SK-N-SH treated with all-trans-retinoic acid at 6 μM for 48 hours (cell line): Measurements from ENCODE around the gene USP6NL.

Source experiments
- ARNTL ChIP-seq: fragments of 450-650 bp; formaldehyde crosslinking; IDR thresholded peaks from 2 replicates; pipeline ENCODE4 v1.5.0; 2020; ENCODE audit warnings: low read depth, mild to moderate bottlenecking, moderate library complexity, borderline replicate concordance
- CSDC2 ChIP-seq: fragments of 250-450 bp; sonication (Bioruptor Pico); IDR thresholded peaks from 2 replicates; pipeline ENCODE4 v1.5.0; 2020; ENCODE audit warnings: mild to moderate bottlenecking, moderate library complexity
- ISL1 ChIP-seq: fragments of 250-450 bp; sonication (Bioruptor Pico); IDR thresholded peaks from 2 replicates; pipeline ENCODE4 v2.1.2; 2022; ENCODE audit warnings: mild to moderate bottlenecking, moderate library complexity
- OSR1 ChIP-seq: fragments of 250-450 bp; sonication (Bioruptor Pico); IDR thresholded peaks from 2 replicates; pipeline ENCODE4 v1.8.0; 2022; ENCODE audit warnings: moderate library complexity, mild to moderate bottlenecking, inconsistent platforms
- PPARA ChIP-seq: fragments of 250-450 bp; sonication (Bioruptor Pico); IDR thresholded peaks from 2 replicates; pipeline ENCODE4 v1.5.0; 2020; ENCODE audit warnings: mild to moderate bottlenecking, borderline replicate concordance
- RARB ChIP-seq: fragments of 250-450 bp; sonication (Bioruptor Pico); IDR thresholded peaks from 2 replicates; pipeline ENCODE4 v1.8.0; 2021; ENCODE audit warnings: mild to moderate bottlenecking, moderate library complexity
- ZFP3 ChIP-seq: fragments of 250-450 bp; sonication (Bioruptor Pico); IDR thresholded peaks from 2 replicates; pipeline ENCODE4 v1.5.0; 2020; ENCODE audit warnings: mild to moderate bottlenecking, moderate library complexity
- ZFP30 ChIP-seq: fragments of 450-650 bp; formaldehyde crosslinking; IDR thresholded peaks from 2 replicates; pipeline ENCODE4 v1.5.0; 2022; ENCODE audit warnings: mild to moderate bottlenecking, moderate library complexity
- ZNF70 ChIP-seq: fragments of 450-650 bp; formaldehyde crosslinking; IDR thresholded peaks from 2 replicates; pipeline ENCODE4 v1.5.0; 2020; ENCODE audit warnings: mild to moderate bottlenecking, moderate library complexity
- ZNF8 ChIP-seq: fragments of 450-650 bp; formaldehyde crosslinking; IDR thresholded peaks from 2 replicates; pipeline ENCODE4 v1.5.0; 2020; ENCODE audit warnings: mild to moderate bottlenecking, moderate library complexity
- TF ChIP-seq, protein P1 (sequence below): fragments of 250-450 bp; sonication (Bioruptor Pico); IDR thresholded peaks from 2 replicates; pipeline ENCODE4 v1.5.1; 2020; ENCODE audit warnings: low read depth, mild to moderate bottlenecking, moderate library complexity

DNA sequence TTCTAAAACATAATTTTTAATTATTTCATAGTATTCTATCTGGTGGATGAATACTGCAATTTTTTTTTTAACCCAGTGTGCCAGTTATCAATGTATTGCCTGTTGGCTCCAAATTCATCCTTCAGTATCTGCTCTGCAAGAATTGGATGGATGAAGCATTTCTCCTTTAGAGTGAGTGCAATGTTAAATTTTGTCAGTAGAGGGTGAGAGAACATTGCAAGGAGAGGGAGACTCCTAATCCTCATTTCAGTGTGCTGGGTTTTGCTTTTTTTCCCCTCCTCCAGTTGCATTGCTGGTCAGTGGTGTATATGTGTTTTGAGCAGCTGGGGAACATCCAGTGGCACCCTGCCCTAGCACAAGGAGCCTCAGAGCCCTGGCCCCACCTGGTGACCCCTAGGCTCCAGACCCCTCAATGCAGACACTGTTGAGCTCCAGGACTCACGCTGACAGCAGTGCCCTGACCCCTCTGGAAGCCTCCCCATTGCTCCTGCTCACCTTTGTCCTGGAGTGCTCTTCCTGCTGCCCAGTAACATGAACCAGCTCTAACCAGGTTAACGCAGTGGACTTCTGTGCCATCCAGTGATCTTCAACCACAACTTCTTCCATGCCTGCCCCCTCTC is 199.4 kb downstream of the USP6NL start:
- no peak for TF ChIP-seq ISL1 (CRISPR knock-in tag)
- TF ChIP-seq ZNF70 (CRISPR knock-in tag): no peak
- no peak for TF ChIP-seq ZFP30 (CRISPR knock-in tag)
- TF ChIP-seq ZFP3 (CRISPR knock-in tag): no peak
- no peak for TF ChIP-seq RARB
- TF ChIP-seq ZNF8 (CRISPR knock-in tag): no peak
- TF ChIP-seq ARNTL (CRISPR knock-in tag): no peak
- TF ChIP-seq, protein P1, sequence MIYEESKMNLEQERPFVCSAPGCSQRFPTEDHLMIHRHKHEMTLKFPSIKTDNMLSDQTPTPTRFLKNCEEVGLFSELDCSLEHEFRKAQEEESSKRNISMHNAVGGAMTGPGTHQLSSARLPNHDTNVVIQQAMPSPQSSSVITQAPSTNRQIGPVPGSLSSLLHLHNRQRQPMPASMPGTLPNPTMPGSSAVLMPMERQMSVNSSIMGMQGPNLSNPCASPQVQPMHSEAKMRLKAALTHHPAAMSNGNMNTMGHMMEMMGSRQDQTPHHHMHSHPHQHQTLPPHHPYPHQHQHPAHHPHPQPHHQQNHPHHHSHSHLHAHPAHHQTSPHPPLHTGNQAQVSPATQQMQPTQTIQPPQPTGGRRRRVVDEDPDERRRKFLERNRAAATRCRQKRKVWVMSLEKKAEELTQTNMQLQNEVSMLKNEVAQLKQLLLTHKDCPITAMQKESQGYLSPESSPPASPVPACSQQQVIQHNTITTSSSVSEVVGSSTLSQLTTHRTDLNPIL: no peak
- no peak for TF ChIP-seq CSDC2
- no peak for TF ChIP-seq PPARA
- TF ChIP-seq OSR1 (CRISPR knock-in tag): no peak
